ENCODE measurements around the gene GLRX3. TPM values are rescaled to one million over a fixed set of nuclear protein-coding genes. Genes with fewer than 3 reads are reported as not detected.
A peak's percentile ranks its signal among the peaks of the same experiment; 100 is the strongest.
"Not testable (repeated sequence)": the region's sequence is repeated elsewhere in the genome, so short reads cannot be mapped to it uniquely, and the experiment has no call there.

The GLRX3 gene
- total RNA-seq, 2 donors from 2014 or later: 51.1 to 54.6 TPM

- no peak for ATAC-seq
- intact Hi-C loops (cut with DNase I, micrococcal nuclease): no loop called here
- no peak for DNase-seq
Observed at GRCh38 chr10:130200179-130201042, 64.2 kb downstream of the GLRX3 start.

- no peak for DNase-seq
- ATAC-seq: no peak
- intact Hi-C loops (cut with DNase I, micrococcal nuclease): no loop called here
Observed at GRCh38 chr10:130201043-130201380, 64.8 kb downstream of the GLRX3 start.

GRCh38 chr10:130202150-130202549 lies 66.0 kb downstream of the GLRX3 start:
- DNase-seq; ATAC-seq; intact Hi-C loops (cut with DNase I, micrococcal nuclease): not testable (repeated sequence)

GRCh38 chr10:130202984-130203621 lies 66.9 kb downstream of the GLRX3 start:
- DNase-seq (no peak), ATAC-seq (no peak)
- intact Hi-C loops (cut with DNase I, micrococcal nuclease): no loop called here

GRCh38 chr10:130203626-130204025 lies 67.4 kb downstream of the GLRX3 start:
- intact Hi-C loops (cut with DNase I, micrococcal nuclease): no loop called here
- DNase-seq: no peak
- ATAC-seq: peak; percentile 40

GRCh38 chr10:130206216-130206737 lies 70.1 kb downstream of the GLRX3 start:
- no peak for DNase-seq
- no peak for ATAC-seq
- intact Hi-C loops (cut with DNase I, micrococcal nuclease): no loop called here

GRCh38 chr10:130207205-130207604 lies 71.0 kb downstream of the GLRX3 start:
- ATAC-seq (no peak), DNase-seq (no peak)
- intact Hi-C loops (cut with DNase I, micrococcal nuclease): no loop called here

- DNase-seq (no peak), ATAC-seq (no peak)
- intact Hi-C loops (cut with DNase I, micrococcal nuclease): no loop called here
Observed at GRCh38 chr10:130208807-130209206, 72.6 kb downstream of the GLRX3 start.

- DNase-seq: no peak
- ATAC-seq: no peak
- intact Hi-C loops (cut with DNase I, micrococcal nuclease): no loop called here
Observed at GRCh38 chr10:130212746-130213145, 76.6 kb downstream of the GLRX3 start.

- intact Hi-C loops (cut with DNase I, micrococcal nuclease): no loop called here
- ATAC-seq (no peak), DNase-seq (no peak)
Observed at GRCh38 chr10:130213286-130214080, 77.3 kb downstream of the GLRX3 start.

GRCh38 chr10:130214431-130214830 lies 78.2 kb downstream of the GLRX3 start:
- no peak for DNase-seq
- intact Hi-C loops (cut with DNase I, micrococcal nuclease): no loop called here
- ATAC-seq: no peak

GRCh38 chr10:130215151-130215930 lies 79.2 kb downstream of the GLRX3 start:
- intact Hi-C loops (cut with DNase I, micrococcal nuclease): no loop called here
- DNase-seq: no peak
- no peak for ATAC-seq

- ATAC-seq: no peak
- intact Hi-C loops (cut with DNase I, micrococcal nuclease): no loop called here
- no peak for DNase-seq
Observed at GRCh38 chr10:130215931-130216231, 79.7 kb downstream of the GLRX3 start.

GRCh38 chr10:130218181-130218641 lies 82.0 kb downstream of the GLRX3 start:
- no peak for ATAC-seq
- intact Hi-C loops (cut with DNase I, micrococcal nuclease): no loop called here
- DNase-seq: no peak

GRCh38 chr10:130218936-130219335 lies 82.7 kb downstream of the GLRX3 start:
- ATAC-seq (no peak), DNase-seq (no peak)
- intact Hi-C loops (cut with DNase I, micrococcal nuclease): no loop called here

- no peak for DNase-seq
- intact Hi-C loops (cut with DNase I, micrococcal nuclease): no loop called here
- no peak for ATAC-seq
Observed at GRCh38 chr10:130220251-130221185, 84.3 kb downstream of the GLRX3 start.

GRCh38 chr10:130221456-130222375 lies 85.5 kb downstream of the GLRX3 start:
- intact Hi-C loops (cut with DNase I, micrococcal nuclease): no loop called here
- DNase-seq (no peak), ATAC-seq (no peak)
